GM19023 (cell line): ENCODE results near the gene NDUFB10.

Source experiments
- ATAC-seq: cut with Tn5 transposase; IDR thresholded peaks from one replicate; pipeline ENCODE4 v1.9.1; 2021; ENCODE audit warnings: mild to moderate bottlenecking, moderate library complexity; ENCODE audit not compliant: unreplicated experiment

NDUFB10 gene

DNA sequence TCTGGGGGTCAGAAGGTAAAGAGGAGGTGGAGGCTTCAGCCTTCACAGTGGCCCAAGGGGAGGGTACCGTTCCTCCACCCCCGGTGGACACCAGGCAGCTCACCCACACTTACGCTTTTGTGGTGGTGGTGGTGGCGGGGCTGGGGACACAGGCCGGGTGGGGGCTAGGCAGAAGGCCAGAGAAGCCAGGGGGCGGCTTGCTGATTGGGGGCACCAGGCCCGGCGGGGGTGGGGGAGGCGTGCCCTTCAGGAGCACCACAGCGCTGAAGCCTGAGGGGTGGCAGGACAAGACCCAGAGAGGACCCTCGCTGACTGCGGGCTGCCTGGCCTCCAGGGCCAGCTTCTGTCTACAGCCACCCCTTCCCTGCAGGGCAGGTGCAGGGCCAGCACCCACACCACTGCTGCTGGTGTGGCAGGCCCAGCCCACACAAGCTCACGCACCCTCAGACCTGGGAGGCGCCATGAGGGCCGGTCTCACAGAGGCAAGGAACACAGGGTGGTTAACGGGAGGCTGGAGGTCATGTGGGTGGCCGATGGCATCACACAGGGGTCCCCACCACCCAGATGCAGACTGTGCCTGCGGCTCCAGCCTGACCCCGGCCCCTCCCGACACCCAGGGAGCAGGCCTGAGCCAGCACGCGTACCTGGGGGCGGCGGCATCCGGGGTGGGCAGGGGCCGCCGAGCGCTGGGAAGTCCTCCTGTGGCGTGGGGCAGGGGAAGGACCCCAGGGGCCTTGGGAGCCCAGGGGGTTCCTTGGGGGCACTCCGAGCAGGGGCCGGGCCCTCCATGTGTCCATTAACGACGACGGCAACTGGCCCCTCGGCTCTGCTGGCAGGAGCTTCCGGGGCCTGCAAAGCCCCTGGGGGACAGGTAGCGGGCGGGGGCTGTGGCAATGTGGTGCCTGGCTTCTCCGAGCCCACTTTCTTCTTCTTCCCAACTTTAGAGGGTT lies 39.8 kb downstream of the NDUFB10 start:
- no peak for ATAC-seq

DNA sequence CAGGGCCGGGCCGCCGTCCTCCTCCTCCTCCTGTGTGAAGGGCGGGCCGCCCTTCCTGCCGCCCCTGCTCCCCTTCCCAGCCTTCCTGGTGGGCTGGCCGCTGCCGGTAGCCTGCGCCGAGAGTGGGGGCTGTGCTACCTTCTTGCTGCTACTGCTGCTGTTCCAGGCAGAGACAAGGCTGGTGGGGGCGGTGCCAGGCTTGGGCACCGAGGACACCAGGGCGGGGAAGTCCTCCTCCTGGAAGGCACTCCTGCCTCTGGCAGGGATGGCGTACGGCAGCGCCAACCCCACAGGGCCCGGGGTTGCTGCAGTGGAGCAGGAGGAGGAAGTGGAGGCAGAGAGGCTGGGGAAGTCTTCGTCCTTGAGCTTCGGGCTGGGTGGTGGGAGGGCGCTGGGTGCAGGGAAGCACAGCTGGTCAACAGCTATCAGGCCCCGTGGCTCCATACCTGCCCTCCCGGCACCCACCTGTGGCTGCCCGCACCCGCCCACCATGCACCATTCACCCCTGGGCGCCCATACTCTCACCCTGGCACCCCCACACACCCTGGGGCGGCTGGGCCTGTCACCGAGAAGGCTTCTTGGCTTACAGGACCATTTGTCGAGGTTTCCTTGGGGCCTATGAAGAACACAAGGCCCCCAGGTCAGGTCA lies 40.7 kb downstream of the NDUFB10 start:
- no peak for ATAC-seq

DNA sequence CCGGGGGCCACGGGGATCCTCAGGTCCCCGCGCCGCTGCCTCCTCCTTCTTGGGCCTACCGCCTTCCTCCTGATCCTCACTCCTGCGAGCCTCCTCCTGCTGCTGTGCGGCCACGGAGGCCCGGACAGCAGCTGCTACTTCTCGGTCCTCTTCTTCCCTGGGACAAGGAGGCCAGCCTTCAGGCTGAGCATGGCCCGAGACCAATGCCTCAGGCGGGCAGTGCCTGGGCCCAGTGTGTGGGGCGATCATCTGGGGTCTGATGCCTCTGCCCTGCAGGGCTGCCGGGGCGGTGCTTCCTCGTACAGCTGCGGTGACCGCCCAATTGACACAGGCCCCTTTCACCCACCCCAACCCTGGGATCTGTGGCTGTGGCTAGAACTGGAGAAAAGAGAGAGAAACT lies 41.7 kb downstream of the NDUFB10 start:
- ATAC-seq: no peak

DNA sequence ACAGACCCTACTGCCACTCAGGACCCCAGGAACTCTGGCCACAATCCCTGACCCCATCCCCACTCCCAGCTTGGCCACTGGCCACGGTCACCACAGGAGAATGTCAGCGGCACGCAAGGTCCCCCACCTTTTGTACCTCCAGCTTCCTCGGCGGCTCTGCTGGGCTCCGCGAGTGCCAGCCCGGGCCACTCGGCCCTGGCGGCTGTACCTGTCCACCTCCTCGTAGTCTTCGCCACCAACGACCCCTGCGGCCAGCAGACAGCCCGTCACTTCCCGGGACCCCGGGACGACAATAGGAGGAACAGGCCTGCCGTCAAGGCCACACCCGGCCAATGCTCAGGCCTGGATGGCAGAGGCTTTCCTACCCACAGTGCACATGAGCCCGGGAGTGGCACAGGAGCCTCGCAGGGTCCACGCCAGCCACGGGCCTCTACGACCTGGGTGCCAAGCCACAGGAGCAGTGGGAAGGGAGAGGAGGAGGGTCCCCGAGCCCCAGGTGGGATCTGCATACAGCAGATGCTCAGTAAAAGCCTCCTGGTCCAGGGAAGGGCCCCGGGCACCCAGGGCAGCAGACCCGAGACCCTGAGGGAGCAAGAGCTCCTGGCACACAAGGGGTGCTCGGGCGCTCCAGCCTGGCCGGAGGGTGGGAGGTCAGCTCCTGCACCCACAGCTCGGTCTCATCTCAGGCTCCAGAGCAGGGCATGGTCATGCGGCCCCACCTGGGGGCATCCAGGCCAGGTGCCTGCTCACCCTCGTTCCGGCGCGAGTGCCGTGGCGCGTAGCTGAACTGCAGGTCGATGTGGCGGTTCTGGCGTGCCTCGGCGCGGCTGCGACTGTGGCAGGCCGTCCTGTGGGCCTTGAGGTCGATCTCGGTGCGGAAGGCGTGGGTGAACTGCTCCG lies 42.4 kb downstream of the NDUFB10 start:
- ATAC-seq: no peak

DNA sequence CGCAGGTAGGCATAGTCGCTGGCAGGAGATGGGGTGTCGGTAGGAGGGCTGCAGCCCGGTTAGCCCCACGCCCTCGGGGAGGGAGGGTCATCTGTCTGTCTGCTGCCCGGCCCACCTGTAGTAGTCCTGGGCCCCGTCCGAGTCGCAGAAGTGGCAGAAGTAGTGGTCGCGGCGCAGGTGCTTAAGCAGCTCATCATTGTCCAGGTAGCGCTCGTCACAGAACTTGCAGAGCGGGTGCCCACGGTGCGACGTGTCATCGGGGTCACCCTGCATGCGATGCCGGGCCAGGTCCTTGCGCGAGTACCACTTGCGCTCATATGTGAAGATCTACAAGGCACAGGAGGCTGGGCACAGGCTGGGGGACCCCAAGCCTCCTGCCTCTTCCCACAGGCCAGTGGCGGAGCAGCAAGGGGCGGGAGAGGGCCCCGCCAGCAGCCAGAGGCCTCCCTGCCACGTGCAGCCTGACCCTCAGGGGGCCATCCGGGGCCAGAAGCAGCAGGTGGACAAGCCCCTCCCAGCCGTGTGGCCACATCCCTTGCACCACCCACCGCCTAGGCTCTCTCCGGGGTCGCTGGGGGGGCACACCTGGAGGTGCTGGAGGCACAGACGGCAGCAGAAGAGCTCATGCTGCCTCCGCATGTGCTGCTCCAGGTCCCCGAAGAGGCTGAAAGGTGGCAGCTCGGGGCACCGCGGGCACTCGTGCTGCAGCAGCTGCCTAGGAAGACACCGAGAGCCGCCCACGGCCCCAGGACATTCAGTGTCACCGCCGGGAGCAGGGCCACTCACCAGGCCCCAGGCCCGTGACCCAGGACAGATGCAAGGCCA lies 43.3 kb downstream of the NDUFB10 start:
- ATAC-seq: no peak

DNA sequence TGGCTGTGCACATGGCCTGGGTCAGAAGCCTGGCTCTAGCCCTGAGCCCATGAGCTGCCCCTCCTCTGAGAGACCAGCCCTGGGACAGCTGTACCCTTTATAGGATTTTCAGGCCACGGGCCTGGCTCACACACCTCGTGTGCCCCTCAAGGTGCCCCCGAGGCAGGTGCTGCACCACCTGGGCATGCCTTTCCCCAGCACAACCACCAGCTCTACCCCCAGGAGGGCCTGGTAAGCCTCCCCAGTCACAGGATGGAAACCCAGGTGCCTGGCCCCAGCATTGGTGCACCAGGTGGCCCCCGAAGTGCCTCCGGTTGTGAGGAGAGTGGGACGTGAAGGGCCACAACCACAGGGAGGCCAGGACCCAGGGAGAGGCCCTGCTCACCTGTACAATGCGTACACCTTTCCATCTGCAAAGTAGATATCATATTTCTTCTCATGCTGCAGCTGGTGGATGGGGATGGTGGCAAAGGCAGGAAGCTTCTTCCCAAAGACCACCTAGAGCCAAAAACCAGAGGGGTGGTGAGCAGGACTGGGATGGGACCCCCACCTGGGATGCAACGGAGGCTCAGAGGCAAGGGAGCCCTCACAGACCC lies 44.0 kb downstream of the NDUFB10 start:
- no peak for ATAC-seq

DNA sequence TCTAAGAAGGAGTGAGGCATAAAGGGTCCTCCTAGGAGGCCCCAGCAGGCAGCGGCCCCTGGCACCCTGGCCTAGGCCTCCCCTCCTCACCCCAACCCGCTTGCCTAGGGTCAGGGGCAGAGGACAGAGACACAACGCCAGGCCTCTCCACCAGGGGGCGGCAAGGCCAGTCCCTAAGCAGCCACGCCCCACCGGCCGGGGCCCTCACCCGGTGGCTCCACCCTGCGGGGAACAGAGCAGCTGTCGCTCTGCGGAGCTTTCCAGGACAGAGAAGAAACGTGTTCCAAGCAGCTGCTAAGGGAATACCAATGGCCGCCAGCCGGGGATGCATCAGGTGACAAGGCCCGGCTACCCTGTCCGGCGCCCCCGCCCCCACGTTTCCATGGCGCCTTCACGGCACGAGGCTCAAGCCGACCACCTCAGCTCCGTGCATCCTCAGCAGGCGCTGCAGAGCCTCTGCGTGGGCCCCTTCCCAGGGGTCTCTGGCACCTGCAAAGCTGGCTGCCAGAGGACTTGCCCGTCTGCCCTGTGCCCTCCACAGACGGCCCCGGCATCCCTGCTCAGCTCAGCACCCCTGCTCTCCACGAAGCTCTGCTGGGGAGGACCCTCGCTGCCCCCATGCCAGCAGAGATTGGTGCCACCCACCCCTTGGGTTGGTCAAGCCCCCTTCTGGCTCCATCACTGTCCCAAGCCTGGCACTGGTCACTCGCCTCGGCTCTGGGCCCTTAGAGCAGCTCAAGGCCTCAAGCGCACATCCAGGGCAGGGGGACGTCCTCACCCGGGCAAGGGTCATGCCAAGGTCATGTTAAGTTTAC lies 44.7 kb downstream of the NDUFB10 start:
- ATAC-seq: peak; percentile 60

DNA sequence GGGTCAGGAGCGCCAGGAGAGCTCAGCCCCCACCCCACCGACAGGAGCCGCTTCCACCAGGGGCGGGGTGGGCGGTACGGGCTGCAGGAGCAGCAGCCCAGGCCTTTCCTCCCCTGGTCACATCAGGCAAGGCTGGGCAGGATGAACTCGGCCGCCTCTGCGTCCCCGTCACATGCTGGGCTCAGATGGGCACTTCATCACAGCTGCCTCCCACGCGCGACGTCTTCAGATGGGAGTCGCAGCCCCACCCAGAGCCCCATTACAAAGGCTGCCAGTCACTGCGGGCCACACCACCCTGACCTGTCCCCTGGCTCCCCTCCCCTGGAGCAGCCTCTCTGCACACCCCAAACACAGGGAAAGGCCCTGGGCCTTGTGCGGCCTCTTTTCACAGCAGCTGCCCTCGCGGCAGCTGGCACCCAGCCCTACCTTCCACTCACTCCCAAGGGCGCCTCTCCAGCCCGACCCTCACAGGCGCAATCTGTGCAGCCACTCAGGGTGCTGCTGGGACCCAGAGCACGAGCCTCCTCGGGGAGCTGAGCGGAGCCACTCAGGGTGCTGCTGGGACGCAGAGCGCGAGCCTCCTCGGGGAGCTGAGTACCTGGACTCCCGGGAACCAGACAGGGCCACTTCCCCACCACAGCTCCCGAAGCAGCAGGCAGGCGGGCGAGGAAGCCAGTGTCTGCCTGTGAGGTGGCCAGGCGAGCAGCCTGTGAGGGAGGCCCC lies 45.6 kb downstream of the NDUFB10 start:
- ATAC-seq: no peak

DNA sequence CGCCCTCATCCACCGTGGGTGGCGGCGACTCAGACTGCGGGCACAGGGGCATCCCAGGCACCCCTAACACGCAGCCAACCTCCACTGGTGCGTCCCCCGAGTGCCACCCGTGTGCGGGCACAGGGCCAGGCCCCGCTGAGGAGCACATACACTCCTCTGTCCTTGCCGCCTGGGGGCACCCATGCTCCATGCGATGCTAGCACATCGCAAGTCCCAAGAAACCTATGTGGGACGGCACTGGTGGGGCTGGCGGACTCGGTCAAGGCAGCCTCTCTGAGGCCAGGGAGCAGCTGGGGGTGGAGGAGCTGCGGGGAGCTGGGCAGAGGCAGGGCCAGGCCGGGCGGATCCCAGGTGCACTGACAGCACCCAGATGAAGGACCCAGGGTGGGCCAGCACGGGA lies 46.3 kb downstream of the NDUFB10 start:
- ATAC-seq: no peak

DNA sequence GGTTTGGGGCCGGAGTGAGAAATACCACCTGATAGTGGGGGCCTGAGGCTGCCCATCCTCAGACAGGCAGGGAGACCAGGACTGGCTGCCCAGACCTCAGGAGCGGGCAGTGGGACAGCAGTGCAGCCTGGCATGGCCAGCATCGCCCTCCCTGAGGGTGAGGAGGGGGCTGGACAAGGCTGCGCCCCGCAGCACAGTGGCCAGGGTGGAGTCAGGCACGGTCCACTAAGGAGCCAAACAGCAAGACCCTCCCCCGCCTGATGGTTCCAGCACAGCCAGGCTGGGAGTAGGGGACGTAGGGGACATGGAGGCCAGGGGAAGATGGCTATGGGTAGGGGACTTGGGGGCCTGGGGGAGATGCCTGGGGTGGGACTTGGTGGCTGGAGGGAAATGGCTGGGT lies 47.0 kb downstream of the NDUFB10 start:
- no peak for ATAC-seq

DNA sequence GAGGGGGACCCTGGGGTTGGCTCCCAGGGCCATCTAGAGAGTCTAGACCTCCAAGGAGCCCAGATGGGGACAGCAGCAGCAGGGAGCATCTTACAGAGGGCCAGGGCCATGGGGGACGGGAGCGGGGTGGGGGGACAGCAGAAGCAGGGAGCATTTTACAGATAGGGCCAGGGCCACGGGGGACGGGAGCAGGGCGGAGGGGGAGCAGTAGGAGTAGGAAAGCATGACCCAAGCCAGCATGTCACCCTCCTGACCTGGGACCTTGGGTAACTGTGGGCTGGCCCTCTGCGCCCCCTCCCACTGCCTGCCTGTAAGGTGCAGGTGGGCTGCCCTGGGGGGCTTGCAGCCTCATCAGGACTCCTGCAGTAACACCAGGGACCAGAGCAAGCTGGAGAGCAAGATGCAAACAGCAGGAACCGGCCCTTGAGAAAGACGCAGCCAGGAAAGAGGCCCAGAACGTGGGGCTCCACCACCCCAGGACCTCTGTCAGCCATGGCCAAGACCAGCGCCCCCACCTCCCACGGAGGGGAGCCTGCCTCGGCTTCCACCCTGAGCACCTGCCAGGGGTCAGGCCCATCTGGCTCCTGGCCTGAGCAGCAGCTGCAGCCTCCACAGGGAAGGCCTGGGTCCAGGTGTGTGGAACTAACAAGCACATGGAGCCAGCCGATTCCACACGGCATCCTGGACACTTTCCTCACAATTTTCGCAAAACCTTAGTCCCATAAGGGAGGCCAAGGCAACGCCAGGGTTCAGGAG lies 47.9 kb downstream of the NDUFB10 start:
- ATAC-seq: no peak

DNA sequence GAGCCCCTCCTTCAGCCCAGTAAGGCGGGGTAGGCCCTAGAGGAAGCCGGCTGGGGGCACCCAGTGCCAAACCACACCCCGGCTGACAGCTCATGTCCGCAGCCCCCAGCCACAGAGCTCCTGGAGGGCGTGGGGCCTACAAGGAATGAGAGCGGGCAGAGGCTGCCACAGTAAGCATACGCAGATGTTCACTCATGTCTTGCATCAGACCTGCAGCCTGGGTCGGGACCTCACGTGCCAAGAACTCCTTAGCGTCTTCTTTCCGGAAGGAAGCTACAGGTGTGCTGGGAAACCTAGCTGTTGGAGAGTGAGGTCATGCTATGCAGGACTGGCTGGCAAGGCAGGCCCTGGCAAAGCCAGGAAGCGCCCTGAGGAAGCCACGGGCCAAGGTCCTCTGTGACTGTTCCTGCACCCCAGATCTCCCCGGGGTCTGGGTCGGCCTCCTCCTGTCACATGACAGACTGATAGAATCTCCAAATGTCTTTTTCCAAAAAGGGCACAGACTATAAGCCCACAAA lies 48.7 kb downstream of the NDUFB10 start:
- ATAC-seq: no peak

DNA sequence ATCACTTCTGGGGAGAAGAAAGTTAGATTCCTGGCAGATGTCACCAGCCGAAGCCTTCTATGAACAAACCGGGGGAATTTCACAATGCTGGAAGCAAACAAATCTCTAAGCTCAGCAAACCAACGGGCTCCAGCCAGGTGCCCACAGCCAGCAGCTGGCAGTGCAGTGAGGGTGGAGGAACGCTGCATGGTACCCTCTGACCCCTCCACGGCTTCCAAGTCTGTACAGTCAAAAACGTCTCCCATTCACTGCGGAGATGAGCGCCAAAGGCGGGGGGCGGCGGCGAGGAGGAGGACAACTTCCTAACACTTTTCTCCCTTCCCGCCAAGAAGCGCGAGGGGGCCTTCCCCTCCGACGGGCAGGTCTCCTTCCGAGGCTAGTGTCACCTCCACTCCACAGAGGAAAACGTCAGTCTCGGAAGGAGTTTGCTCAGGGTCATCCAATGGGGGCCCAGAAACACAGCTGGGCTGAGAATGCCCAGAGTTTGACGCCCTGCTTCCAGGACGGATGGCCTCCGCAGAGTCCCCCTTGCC lies 49.4 kb downstream of the NDUFB10 start:
- ATAC-seq: peak; percentile 2

DNA sequence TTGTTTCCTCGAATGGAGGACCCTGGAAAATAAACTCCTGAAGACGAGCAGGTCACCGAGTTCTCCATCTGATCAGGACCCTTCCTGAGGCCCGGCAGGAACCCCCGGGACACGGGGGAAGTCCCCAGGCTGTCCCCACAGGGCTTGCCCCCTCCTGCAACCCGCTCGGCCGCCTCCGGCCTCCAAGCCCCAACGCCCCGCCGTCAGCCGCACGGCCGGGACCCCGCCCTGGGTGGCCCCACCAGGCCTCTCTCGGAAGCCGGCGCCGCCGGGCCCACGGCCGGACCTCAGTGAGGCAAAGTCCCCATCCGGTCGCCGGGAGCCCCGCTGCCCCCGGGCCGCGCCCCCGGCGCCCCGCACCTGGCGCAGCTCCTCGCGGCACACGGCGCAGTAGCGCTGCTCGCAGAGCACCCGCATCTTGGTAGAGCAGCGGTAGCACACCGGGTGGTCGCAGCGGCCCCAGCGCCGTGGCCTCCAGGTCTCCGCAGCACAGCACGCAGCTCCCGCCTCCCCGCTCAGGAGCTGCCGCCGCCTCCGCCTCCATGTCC lies 49.9 kb downstream of the NDUFB10 start:
- peak; percentile 31 for ATAC-seq

DNA sequence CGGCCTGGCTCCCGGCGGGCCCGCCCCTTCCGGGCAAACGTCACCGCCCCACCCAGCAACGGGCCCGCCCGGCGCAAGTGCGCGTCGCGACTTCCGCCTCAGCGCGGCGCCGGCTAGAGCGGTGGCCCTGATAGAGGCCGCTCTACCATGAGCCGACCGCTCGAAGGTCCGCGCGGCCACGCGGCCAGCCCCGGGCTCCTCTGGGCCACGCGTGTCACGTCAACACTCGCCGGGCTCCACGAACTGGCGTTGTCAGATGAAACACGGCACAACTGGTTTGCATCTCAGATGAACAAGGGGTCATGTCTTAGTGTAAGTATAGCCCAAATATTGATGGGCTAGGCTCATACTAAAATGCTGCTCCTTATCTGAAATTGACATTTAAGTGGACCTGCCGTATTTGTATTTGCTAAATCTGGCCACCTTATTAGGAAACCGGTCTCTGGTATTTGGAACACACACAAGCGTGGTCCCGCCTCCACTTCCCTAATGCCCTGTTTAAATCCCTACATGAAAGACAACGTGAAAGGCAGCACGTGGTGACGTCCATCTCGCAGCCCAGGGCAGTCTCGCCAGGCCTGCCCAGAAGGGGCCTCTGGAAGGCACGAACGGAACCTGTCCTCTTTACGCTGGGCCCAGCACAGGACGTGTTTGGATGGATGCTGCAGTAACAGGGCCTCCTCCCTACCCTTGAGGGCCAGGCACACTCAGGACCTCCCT lies 50.6 kb downstream of the NDUFB10 start, which contains the start of gene ZNF598:
Gene ZNF598 (minus strand): TSS at position 31 of the 720 bp plus-strand sequence.
- ATAC-seq: peak; percentile 91
